SU-DHL-6 (cell line): Measurements from ENCODE around the gene NDUFS6.

Experiments used
- CTCF ChIP-seq: fragments of 200-600 bp; sonication (generic); IDR thresholded peaks from one replicate; pipeline ENCODE4 v1.5.1; 2017; ENCODE audit warnings: antibody characterized with exemption, mild to moderate bottlenecking, low read length, moderate library complexity; ENCODE audit not compliant: insufficient read depth, poor library complexity, severe bottlenecking
- EZH2phosphoT487 ChIP-seq: fragments of 200-600 bp; sonication (generic), shearing (Covaris generic); conservative IDR thresholded peaks from 2 replicates; pipeline ENCODE4 v1.6.1; 2018; ENCODE audit warnings: mild to moderate bottlenecking, antibody characterized with exemption, low read length, moderate library complexity, mixed read lengths

GRCh38 chr5:1823381-1824034, 22.3 kb downstream of the NDUFS6 start:
- TF ChIP-seq EZH2phosphoT487 (no peak), CTCF (no peak)
